ENCODE measurements around the gene BRPF3. TPM values are rescaled to one million over a fixed set of nuclear protein-coding genes. Genes with fewer than 3 reads are reported as not detected.

BRPF3 gene
- total RNA-seq, 4 donors from 2014 or later, result 49.6 to 71.0 (median 65.0) TPM

GRCh38 chr6:36269834-36270705 is 73.5 kb downstream of the BRPF3 start, which contains the start of gene PNPLA1:
TSS of gene PNPLA1 (plus strand) at chr6:36270060. CDS start at chr6:36270460, 400 bp downstream.
- Histone ChIP-seq H3K27me3 (no peaks in the 10 kb centered on the region), H3K9me3 (peaks cover 0 to 7% (median 0%) of the 10 kb centered on the region in 4 donors), H3K27ac (no peak within 1 kb of the TSS), H3K36me3 (no peaks in the 10 kb centered on the region), H3K4me3 (no peak within 1 kb of the TSS), H3K4me1 (no peaks in the 10 kb centered on the region)
- no peak for DNase-seq
- no peak for TF ChIP-seq POLR2A (IDR thresholded peaks at IDR 0.05)
- TF ChIP-seq, protein P1, sequence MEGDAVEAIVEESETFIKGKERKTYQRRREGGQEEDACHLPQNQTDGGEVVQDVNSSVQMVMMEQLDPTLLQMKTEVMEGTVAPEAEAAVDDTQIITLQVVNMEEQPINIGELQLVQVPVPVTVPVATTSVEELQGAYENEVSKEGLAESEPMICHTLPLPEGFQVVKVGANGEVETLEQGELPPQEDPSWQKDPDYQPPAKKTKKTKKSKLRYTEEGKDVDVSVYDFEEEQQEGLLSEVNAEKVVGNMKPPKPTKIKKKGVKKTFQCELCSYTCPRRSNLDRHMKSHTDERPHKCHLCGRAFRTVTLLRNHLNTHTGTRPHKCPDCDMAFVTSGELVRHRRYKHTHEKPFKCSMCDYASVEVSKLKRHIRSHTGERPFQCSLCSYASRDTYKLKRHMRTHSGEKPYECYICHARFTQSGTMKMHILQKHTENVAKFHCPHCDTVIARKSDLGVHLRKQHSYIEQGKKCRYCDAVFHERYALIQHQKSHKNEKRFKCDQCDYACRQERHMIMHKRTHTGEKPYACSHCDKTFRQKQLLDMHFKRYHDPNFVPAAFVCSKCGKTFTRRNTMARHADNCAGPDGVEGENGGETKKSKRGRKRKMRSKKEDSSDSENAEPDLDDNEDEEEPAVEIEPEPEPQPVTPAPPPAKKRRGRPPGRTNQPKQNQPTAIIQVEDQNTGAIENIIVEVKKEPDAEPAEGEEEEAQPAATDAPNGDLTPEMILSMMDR (IDR thresholded peaks at IDR 0.05), result no peak

DNA sequence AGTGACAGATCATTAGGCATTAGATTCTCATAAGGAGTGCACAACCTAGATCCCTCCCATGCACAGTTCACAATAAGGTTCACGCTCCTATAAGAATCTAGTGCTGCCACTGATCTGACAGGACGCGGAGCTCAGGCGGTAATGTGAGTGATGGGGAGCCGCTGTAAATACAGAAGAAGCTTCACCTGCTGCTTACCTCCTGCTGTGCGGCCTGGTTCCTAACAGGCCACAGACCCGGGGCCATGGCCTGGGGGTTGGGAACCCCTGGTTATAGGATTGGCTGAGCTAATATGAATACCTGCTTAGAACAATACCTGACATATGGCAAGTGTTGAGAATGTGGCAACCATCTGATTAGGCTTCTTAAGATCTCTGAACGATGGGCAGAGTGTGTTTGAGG is 75.7 kb downstream of the BRPF3 start:
- no peak overlapping the region for H3K27ac ChIP-seq
- DNase-seq, result no peak
- H3K27me3 ChIP-seq, result no peaks in the 10 kb centered on the region
- no peak overlapping the region for H3K4me3 ChIP-seq
- no peaks in the 10 kb centered on the region for H3K9me3 ChIP-seq
- no peaks in the 10 kb centered on the region for H3K36me3 ChIP-seq
- no peak for TF ChIP-seq POLR2A (IDR thresholded peaks at IDR 0.05)
- TF ChIP-seq, protein P1 (IDR thresholded peaks at IDR 0.05), result no peak
- no peaks in the 10 kb centered on the region for H3K4me1 ChIP-seq

GRCh38 chr6:36273067-36273466 is 76.5 kb downstream of the BRPF3 start:
- Histone ChIP-seq H3K9me3 (no peaks in the 10 kb centered on the region), H3K27ac (no peak overlapping the region), H3K27me3 (no peaks in the 10 kb centered on the region), H3K4me3 (no peak overlapping the region), H3K4me1 (no peaks in the 10 kb centered on the region), H3K36me3 (no peaks in the 10 kb centered on the region)
- TF ChIP-seq, protein P1 (IDR thresholded peaks at IDR 0.05), result no peak
- TF ChIP-seq POLR2A (IDR thresholded peaks at IDR 0.05), result no peak
- DNase-seq, result no peak

DNA sequence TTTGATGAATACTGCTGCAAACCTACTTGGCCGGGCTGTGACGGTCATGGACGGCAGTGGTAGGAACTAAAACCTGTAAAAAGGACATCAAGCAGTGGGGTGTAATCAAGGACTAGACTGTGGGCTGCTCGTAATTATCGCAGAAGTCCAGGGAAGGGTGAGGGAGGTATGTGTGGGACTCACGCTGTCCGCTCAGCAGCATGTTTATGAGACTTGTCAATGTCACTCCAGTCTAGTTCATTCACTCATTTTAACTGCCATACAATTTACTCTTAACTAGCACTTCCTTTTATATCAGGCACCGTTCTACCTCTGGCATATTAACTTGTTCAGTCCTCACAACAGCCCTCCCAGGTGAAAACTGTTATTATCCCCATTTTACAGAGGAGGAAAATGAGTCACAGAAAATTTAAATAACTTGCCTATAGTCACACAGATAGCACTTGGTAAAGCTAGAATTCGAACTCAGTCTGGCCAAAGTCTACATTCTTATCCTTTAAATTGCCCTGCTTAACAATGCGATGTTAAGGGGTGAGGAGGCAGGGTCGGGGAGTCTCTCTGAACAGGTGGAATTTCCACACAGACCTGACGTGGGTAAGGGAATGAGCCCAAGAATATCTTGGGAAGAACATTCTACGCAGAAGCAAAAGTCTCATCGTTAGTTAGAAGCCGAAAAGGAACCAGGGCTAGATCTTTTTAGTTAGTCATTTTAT is 77.4 kb downstream of the BRPF3 start:
- H3K27me3 ChIP-seq, result no peaks in the 10 kb centered on the region
- no peak overlapping the region for H3K4me3 ChIP-seq
- H3K36me3 ChIP-seq, result no peaks in the 10 kb centered on the region
- TF ChIP-seq, protein P1 (IDR thresholded peaks at IDR 0.05), result no peak
- no peak for TF ChIP-seq POLR2A (IDR thresholded peaks at IDR 0.05)
- H3K9me3 ChIP-seq, result no peaks in the 10 kb centered on the region
- no peaks in the 10 kb centered on the region for H3K4me1 ChIP-seq
- no peak for DNase-seq
- no peak overlapping the region for H3K27ac ChIP-seq

DNA sequence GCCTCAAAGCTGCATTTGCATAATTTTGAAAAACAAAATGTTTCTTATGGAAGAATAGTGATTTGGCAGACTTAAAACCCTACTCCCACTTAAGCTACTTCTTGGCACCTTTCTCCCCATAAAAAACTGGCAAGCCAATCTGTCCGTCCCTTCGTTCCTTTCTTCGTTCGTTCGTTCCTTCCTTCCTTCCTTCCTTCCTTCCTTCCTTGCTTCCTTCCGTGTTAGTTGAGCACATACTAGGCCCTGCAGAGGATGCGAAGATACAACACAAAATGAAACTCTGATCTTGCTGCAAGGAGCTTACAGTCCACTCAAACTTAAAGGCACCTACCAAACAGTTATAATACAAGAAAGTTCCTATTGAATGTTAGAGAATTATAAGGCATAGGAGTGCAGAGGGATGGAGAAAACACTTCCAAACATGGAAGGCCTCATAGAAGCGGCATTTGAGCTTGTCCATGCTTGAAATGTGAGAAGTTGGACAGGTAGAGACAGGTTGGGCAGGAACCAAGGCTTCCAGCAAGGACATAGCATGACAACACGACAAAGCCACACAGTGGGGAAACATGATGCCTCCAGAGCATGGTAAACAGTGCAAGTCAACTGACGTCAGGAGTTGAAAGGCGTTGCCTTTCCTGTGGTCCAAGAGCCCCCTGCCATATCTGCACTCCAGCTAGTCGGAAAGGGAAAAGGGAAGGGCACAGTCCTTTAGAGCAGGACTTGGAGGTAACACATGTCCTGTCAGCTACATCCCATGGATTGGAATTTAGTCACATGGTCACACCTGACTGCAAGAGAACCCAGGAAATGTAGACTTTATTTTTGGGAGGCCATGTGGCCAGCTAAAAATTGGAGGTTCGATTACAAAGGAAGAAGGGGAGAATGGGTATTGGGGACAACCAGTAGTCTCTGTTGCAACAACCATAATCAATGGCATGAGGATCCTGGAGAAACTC is 80.3 kb downstream of the BRPF3 start:
- TF ChIP-seq, protein P1 (IDR thresholded peaks at IDR 0.05), result no peak
- no peak for TF ChIP-seq POLR2A (IDR thresholded peaks at IDR 0.05)
- Histone ChIP-seq H3K4me1 (no peaks in the 10 kb centered on the region), H3K27ac (no peak overlapping the region), H3K9me3 (no peaks in the 10 kb centered on the region), H3K4me3 (no peak overlapping the region), H3K36me3 (no peaks in the 10 kb centered on the region), H3K27me3 (no peaks in the 10 kb centered on the region)
- DNase-seq, result no peak

Data from Peyer's patch (tissue), 4 donors.